HCT116 (cell line): ENCODE results near the gene SECTM1.

Experiments
- EZH2phosphoT487 ChIP-seq: fragments of 200-600 bp; IDR thresholded peaks from 2 replicates; pipeline ENCODE4 v1.6.1; 2018; ENCODE audit warnings: antibody characterized with exemption, borderline replicate concordance
- POLR2A ChIP-seq: IDR thresholded peaks from 2 replicates; pipeline ENCODE4 v1.7.0; 2011; ENCODE audit warnings: borderline replicate concordance; ENCODE audit not compliant: insufficient read depth, insufficient read length; ENCODE audit errors: extremely low read depth
- POLR2AphosphoS5 ChIP-seq: IDR thresholded peaks from 2 replicates; pipeline ENCODE4 v1.6.1; 2011; ENCODE audit warnings: mild to moderate bottlenecking, low read depth, low read length, moderate library complexity
- RAD21 ChIP-seq: IDR thresholded peaks from 2 replicates; pipeline ENCODE4 v1.6.1; 2012; ENCODE audit warnings: low read depth, mild to moderate bottlenecking
- SIN3A ChIP-seq: IDR thresholded peaks from 2 replicates; pipeline ENCODE4 v1.6.1; 2012; ENCODE audit warnings: low read depth
- TF ChIP-seq, protein P1 (sequence below), 3 experiments: fragments of 200-600 bp in 1 of 3; sonication (generic) in 1 of 3; IDR thresholded peaks in 2 of 3; conservative IDR thresholded peaks in 1 of 3; 2 replicates each; pipeline ENCODE4 v1.5.1; 2012 to 2017; ENCODE audit warnings: low read depth in 2 of 3, low read length in 2 of 3, antibody characterized with exemption in 1 of 3, borderline replicate concordance in 1 of 3, control low read depth in 1 of 3, mild to moderate bottlenecking in 1 of 3, mixed read lengths in 1 of 3, mixed run types in 1 of 3, moderate library complexity in 1 of 3; ENCODE audit not compliant: insufficient read depth in 1 of 3
- TF ChIP-seq, protein P2 (sequence below): IDR thresholded peaks from 2 replicates; pipeline ENCODE4 v1.6.1; 2012; ENCODE audit warnings: low read depth
- TF ChIP-seq, protein P3 (sequence below): IDR thresholded peaks from 2 replicates; pipeline ENCODE4 v1.6.1; 2012
- TF ChIP-seq, protein P4 (sequence below): IDR thresholded peaks from 2 replicates; pipeline ENCODE4 v1.6.1; 2011; ENCODE audit warnings: mild to moderate bottlenecking, low read length, moderate library complexity; ENCODE audit not compliant: insufficient replicate concordance; ENCODE audit errors: extremely low read depth
- TF ChIP-seq, protein P5 (sequence below): IDR thresholded peaks from 2 replicates; pipeline ENCODE4 v1.6.1; 2012

DNA sequence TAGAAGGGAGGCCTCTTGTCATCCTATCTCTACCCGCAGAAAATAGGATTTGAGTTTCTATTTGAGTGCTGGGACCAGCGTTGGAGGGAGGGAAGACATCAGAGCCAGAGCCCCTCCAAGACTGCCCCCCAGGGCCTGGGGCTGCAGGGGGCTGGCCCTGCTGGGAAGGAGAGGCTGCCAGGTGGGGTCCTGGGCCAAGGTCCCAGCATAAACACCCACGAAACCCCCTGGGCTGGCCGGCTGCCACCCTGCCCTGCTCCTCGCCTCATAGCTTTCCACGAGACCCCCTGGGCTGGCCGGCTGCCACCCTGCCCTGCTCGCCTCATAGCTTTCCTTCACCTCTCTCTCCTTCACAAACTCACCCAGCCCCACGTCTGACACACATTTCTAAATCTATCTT is 14.9 kb upstream of the SECTM1 start:
- TF ChIP-seq POLR2AphosphoS5 (no peak), POLR2A (no peak), EZH2phosphoT487 (no peak), SIN3A (no peak), RAD21 (no peak)
- TF ChIP-seq, protein P1, sequence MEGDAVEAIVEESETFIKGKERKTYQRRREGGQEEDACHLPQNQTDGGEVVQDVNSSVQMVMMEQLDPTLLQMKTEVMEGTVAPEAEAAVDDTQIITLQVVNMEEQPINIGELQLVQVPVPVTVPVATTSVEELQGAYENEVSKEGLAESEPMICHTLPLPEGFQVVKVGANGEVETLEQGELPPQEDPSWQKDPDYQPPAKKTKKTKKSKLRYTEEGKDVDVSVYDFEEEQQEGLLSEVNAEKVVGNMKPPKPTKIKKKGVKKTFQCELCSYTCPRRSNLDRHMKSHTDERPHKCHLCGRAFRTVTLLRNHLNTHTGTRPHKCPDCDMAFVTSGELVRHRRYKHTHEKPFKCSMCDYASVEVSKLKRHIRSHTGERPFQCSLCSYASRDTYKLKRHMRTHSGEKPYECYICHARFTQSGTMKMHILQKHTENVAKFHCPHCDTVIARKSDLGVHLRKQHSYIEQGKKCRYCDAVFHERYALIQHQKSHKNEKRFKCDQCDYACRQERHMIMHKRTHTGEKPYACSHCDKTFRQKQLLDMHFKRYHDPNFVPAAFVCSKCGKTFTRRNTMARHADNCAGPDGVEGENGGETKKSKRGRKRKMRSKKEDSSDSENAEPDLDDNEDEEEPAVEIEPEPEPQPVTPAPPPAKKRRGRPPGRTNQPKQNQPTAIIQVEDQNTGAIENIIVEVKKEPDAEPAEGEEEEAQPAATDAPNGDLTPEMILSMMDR (IDR thresholded peaks at IDR 0.05 in 2 of 3, conservative IDR thresholded peaks at IDR 0.05 in 1 of 3; ENCODE audit: borderline replicate concordance in 1 of 3, insufficient read depth in 1 of 3, low read depth in 2 of 3, low read length in 2 of 3), result no peak
- TF ChIP-seq, protein P2, sequence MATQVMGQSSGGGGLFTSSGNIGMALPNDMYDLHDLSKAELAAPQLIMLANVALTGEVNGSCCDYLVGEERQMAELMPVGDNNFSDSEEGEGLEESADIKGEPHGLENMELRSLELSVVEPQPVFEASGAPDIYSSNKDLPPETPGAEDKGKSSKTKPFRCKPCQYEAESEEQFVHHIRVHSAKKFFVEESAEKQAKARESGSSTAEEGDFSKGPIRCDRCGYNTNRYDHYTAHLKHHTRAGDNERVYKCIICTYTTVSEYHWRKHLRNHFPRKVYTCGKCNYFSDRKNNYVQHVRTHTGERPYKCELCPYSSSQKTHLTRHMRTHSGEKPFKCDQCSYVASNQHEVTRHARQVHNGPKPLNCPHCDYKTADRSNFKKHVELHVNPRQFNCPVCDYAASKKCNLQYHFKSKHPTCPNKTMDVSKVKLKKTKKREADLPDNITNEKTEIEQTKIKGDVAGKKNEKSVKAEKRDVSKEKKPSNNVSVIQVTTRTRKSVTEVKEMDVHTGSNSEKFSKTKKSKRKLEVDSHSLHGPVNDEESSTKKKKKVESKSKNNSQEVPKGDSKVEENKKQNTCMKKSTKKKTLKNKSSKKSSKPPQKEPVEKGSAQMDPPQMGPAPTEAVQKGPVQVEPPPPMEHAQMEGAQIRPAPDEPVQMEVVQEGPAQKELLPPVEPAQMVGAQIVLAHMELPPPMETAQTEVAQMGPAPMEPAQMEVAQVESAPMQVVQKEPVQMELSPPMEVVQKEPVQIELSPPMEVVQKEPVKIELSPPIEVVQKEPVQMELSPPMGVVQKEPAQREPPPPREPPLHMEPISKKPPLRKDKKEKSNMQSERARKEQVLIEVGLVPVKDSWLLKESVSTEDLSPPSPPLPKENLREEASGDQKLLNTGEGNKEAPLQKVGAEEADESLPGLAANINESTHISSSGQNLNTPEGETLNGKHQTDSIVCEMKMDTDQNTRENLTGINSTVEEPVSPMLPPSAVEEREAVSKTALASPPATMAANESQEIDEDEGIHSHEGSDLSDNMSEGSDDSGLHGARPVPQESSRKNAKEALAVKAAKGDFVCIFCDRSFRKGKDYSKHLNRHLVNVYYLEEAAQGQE, result no peak
- TF ChIP-seq, protein P3, sequence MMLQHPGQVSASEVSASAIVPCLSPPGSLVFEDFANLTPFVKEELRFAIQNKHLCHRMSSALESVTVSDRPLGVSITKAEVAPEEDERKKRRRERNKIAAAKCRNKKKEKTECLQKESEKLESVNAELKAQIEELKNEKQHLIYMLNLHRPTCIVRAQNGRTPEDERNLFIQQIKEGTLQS, result no peak
- TF ChIP-seq, protein P4, sequence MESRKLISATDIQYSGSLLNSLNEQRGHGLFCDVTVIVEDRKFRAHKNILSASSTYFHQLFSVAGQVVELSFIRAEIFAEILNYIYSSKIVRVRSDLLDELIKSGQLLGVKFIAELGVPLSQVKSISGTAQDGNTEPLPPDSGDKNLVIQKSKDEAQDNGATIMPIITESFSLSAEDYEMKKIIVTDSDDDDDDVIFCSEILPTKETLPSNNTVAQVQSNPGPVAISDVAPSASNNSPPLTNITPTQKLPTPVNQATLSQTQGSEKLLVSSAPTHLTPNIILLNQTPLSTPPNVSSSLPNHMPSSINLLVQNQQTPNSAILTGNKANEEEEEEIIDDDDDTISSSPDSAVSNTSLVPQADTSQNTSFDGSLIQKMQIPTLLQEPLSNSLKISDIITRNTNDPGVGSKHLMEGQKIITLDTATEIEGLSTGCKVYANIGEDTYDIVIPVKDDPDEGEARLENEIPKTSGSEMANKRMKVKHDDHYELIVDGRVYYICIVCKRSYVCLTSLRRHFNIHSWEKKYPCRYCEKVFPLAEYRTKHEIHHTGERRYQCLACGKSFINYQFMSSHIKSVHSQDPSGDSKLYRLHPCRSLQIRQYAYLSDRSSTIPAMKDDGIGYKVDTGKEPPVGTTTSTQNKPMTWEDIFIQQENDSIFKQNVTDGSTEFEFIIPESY, result no peak
- TF ChIP-seq, protein P5, sequence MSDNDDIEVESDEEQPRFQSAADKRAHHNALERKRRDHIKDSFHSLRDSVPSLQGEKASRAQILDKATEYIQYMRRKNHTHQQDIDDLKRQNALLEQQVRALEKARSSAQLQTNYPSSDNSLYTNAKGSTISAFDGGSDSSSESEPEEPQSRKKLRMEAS, result no peak
